GM12801 (cell line): ENCODE measurements around the gene HNRNPUL1.

Experiments used
- CTCF ChIP-seq: IDR thresholded peaks from one replicate; pipeline ENCODE4 v1.5.1; 2011; ENCODE audit warnings: control low read depth; ENCODE audit not compliant: insufficient read length; ENCODE audit errors: extremely low read depth

The HNRNPUL1 gene

DNA sequence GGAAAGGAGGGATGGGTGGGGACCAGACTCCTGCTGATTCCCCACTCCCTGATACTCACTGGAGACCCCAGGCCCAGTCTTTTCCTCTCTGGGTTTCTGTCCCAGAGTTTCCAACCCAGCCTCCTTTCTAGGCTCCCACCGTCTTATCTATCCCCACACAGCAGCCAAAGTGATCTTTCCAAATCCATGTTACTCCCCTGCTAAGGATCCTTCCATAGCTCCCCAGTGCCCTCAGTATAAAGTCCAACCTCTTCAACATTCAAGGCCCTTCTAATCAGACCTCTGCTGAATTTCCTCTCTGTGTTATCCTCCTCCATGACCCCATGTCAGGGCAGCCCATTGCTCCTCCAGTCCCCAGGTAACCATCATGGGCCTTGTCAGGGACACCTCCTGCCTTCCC, 90.9 kb downstream of the HNRNPUL1 start:
- TF ChIP-seq CTCF, result no peak

GRCh38 chr19:41355802-41356201, 91.6 kb downstream of the HNRNPUL1 start:
- TF ChIP-seq CTCF, result no peak

DNA sequence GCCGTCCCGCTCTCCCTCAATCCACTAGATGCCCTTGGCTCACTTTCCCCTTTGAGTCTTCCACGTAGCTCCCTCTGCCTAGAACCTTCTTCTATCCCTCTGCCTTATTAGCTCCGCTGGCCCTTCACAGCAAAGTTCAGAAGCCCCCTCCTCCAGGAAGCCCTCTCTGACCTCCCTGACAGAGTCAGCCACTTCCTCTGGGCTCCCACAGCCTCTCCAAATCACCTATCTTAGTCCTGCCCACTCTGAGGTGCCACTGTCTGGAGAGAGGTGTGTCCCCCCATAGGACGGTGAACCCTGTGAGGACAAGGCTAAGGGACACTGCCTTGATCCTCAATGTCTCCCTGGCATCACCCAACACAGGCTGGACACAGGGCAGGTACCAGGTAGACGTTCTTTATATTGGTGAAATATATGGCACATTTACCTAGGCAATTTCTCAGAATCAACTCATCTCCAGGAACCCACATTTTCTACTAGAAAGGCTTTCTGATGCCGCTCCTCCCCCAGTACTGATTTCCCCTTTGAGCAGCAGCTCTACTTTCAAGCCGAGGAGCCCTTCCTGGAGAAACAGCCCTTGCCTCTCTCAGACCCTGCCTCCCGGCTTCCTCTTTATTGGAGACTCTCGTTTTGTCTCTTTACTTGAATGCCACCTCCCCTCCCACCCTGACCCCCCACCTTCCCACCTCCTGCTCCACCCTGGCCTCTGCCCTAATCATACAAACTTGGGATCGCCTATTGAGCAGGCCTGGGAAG, 93.0 kb downstream of the HNRNPUL1 start:
- TF ChIP-seq CTCF, result no peak
